HFFc6 (cell line): ENCODE results near the gene SLC4A3. TPM values are rescaled to one million over a fixed set of nuclear protein-coding genes. Genes with fewer than 3 reads are reported as not detected.

Experiments used
- DNase-seq: peaks from one replicate; pipeline ENCODE4 v3.0.0-alpha.2; 2018
- H3K27ac Mint-ChIP-seq: 2 replicates; pipeline ENCODE4 v1.8.0; 2020; ENCODE audit warnings: mild to moderate bottlenecking, mixed read lengths
- H3K27me3 Mint-ChIP-seq: 2 replicates; pipeline ENCODE4 v1.8.0; 2021; ENCODE audit warnings: mild to moderate bottlenecking, moderate library complexity, mixed read lengths; ENCODE audit not compliant: insufficient read depth
- H3K36me3 Mint-ChIP-seq: 2 replicates; pipeline ENCODE4 v1.8.0; 2021; ENCODE audit warnings: low read depth, mixed read lengths
- H3K4me1 Mint-ChIP-seq: 2 replicates; pipeline ENCODE4 v1.8.0; 2020; ENCODE audit warnings: low read depth, mixed read lengths
- H3K4me3 Mint-ChIP-seq: 2 replicates; pipeline ENCODE4 v1.8.0; 2020; ENCODE audit warnings: mild to moderate bottlenecking, moderate library complexity, mixed read lengths
- H3K9me3 Mint-ChIP-seq: 2 replicates; pipeline ENCODE4 v1.8.0; 2020; ENCODE audit warnings: mild to moderate bottlenecking, mixed read lengths
- total RNA-seq, 6 experiments: library from RNA; stranded (reverse); fragmentation: NEBNext Ultra II Directional; extraction: Animal tissue kit (Norgen Biotek cat#: 25700); gene quantifications; 2 replicates in 1 of 6; 3 replicates in 5 of 6; pipeline ENCODE4 v1.2.3, GENCODE V29; 2021
- TF ChIP-seq, protein P1 (sequence below): fragments of 200-600 bp; sonication (generic); IDR thresholded peaks from 2 replicates; pipeline ENCODE4 v1.5.0; 2021; ENCODE audit warnings: antibody characterized with exemption, mild to moderate bottlenecking

SLC4A3 gene
- total RNA-seq, 6 experiments from 2014 or later, result 3.7 to 13.5 (median 4.3) TPM

DNA sequence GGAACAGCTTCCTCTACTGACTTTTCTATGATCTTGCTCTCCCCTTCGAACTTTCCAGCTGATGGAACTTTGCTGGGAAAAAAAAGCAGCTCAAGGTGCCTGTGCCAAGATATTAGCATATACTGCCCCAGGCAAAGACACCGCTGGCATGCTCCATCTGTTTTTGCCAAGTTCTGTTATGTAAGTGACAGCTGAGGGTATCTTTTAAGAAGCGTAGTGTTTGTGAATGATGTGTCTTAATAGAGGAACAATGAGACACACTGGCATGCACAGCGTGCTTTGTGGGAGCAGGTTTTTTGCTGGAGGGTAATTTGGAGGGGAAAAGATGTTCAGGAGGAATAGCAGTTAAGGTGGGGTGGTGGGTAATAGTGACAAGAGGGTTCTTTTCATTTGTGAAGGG lies 47.8 kb downstream of the SLC4A3 start:
- peaks cover 15% of the 10 kb centered on the region; the same call in 1 of the 2 replicates for H3K4me1 Mint-ChIP-seq
- H3K27me3 Mint-ChIP-seq, result peaks cover 11% of the 10 kb centered on the region
- no peaks in the 10 kb centered on the region for H3K36me3 Mint-ChIP-seq
- H3K27ac Mint-ChIP-seq, result no peak overlapping the region
- no peak for DNase-seq
- H3K4me3 Mint-ChIP-seq, result no peak overlapping the region
- no peaks in the 10 kb centered on the region; the same call in 1 of the 2 replicates for H3K9me3 Mint-ChIP-seq
- TF ChIP-seq, protein P1, sequence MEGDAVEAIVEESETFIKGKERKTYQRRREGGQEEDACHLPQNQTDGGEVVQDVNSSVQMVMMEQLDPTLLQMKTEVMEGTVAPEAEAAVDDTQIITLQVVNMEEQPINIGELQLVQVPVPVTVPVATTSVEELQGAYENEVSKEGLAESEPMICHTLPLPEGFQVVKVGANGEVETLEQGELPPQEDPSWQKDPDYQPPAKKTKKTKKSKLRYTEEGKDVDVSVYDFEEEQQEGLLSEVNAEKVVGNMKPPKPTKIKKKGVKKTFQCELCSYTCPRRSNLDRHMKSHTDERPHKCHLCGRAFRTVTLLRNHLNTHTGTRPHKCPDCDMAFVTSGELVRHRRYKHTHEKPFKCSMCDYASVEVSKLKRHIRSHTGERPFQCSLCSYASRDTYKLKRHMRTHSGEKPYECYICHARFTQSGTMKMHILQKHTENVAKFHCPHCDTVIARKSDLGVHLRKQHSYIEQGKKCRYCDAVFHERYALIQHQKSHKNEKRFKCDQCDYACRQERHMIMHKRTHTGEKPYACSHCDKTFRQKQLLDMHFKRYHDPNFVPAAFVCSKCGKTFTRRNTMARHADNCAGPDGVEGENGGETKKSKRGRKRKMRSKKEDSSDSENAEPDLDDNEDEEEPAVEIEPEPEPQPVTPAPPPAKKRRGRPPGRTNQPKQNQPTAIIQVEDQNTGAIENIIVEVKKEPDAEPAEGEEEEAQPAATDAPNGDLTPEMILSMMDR, result no peak

DNA sequence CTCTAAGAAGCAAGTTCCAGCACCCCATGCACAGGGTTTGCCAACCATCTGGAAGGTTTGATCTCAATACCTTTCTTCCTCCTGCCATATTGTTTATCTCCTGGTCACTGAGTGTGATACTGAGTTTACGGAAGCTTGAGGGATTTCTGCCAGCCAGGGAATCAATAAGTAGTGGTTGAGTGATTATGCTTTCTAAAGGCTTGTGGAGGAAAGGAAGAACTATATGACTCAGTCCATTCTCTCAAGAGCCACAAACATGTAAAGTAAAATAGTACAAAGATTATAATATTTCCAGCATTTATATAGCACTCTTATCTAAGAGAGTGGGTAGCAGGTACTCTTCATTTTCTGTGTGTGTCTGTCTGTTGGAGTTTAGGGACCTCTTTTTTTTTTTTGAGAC lies 49.2 kb downstream of the SLC4A3 start:
- Mint-ChIP-seq H3K4me1 (peaks cover 26% of the 10 kb centered on the region), H3K27me3 (peaks cover 11% of the 10 kb centered on the region), H3K36me3 (no peaks in the 10 kb centered on the region), H3K4me3 (no peak overlapping the region), H3K9me3 (no peaks in the 10 kb centered on the region; the same call in 1 of the 2 replicates), H3K27ac (no peak overlapping the region)
- TF ChIP-seq, protein P1, result no peak
- no peak for DNase-seq

DNA sequence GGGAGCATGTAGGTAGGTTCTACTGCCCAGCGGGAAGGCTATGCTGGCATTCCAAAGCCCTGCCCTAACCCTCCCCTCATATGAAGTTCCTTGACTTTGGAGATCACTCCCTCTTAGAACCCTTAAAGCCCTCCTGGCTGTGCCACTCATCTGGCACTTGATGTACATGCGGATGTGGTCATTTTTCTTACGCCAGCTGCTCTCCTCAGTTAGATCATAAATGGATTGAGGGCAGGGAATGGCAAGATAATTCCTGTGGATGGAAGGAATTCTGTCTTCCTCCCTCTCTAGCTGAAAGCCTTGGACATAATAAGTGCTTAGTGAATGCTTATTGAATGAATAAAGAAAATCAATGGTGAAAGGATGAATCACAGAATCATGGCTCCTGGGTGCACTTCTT lies 51.6 kb downstream of the SLC4A3 start:
- H3K4me3 Mint-ChIP-seq, result no peak overlapping the region
- peaks cover 12% of the 10 kb centered on the region; the same call in 1 of the 2 replicates for H3K36me3 Mint-ChIP-seq
- H3K9me3 Mint-ChIP-seq, result no peaks in the 10 kb centered on the region; the same call in 1 of the 2 replicates
- no peak overlapping the region for H3K27ac Mint-ChIP-seq
- TF ChIP-seq, protein P1, result no peak
- peaks cover 49% of the 10 kb centered on the region for H3K4me1 Mint-ChIP-seq
- no peaks in the 10 kb centered on the region; the same call in 1 of the 2 replicates for H3K27me3 Mint-ChIP-seq
- DNase-seq, result no peak

DNA sequence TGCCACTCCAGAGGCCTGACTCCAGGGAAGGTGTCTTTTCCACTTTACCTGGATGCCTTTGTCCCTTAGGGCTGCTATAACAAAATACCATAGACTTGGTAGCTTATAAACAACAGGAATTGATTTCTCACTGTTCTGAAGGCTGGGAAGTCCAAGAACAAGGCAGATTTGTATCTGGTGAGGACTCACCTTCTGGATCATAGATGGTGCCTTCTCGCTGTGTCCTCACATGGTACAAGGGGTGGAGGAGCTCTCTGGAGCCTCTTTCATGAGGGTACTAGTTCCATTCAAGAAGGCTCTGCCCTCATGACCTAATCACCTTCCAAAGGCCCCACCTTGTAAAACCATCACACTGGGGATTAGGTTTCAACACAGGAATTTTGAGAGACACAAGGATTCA lies 52.1 kb downstream of the SLC4A3 start:
- TF ChIP-seq, protein P1, result no peak
- peaks cover 12% of the 10 kb centered on the region; the same call in 1 of the 2 replicates for H3K36me3 Mint-ChIP-seq
- no peaks in the 10 kb centered on the region; the same call in 1 of the 2 replicates for H3K9me3 Mint-ChIP-seq
- no peak overlapping the region for H3K4me3 Mint-ChIP-seq
- H3K4me1 Mint-ChIP-seq, result peaks cover 54% of the 10 kb centered on the region
- no peaks in the 10 kb centered on the region; the same call in 1 of the 2 replicates for H3K27me3 Mint-ChIP-seq
- H3K27ac Mint-ChIP-seq, result no peak overlapping the region
- no peak for DNase-seq

DNA sequence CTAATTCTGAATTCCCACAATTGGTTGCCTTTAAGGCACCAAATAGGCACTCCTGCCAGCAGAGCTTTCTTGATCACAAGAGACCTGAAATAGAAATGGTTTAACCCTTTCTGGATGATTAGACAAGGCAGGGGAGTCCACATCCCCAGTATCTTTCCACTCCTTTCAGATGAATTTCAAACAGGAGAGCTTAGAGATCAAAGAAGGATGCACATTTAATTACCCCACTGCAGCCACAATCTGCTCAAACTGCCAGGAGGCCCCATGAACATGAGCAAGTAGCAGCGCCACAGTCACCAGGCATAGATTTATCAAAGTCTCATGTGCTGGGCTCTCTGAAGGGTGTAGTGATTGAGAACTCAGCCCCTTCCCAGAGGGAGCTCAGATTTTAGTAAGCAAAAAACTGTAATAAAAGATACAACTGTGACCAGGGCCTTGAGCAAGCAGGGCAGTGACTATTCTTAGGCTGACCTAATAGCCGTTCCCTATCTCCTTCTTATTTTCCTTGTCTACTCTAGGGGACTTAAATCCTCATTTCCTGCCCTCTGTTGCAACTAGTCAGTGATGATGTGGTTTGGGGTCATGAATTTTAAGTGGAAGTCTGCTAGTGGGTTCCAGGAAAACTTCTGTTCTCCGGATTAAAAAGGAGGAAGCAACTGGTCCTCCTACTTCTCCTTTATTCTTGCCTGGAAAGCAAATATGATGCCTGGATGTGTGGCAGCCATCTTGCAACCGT lies 53.7 kb downstream of the SLC4A3 start:
- Mint-ChIP-seq H3K4me3 (peak overlapping the region; percentile 35; the same call in 1 of the 2 replicates), H3K4me1 (peaks cover 64% of the 10 kb centered on the region), H3K9me3 (no peaks in the 10 kb centered on the region; the same call in 1 of the 2 replicates), H3K27ac (peak overlapping the region; percentile 82), H3K27me3 (no peaks in the 10 kb centered on the region; the same call in 1 of the 2 replicates), H3K36me3 (peaks cover 12% of the 10 kb centered on the region; the same call in 1 of the 2 replicates)
- DNase-seq, result no peak
- TF ChIP-seq, protein P1, result no peak
